GM19324 (cell line): Measurements from ENCODE around the gene ODF4.
"Not testable (repeated sequence)": the region's sequence is repeated elsewhere in the genome, so short reads cannot be mapped to it uniquely, and the experiment has no call there.

Experiments
- ATAC-seq: cut with Tn5 transposase; IDR thresholded peaks from one replicate; pipeline ENCODE4 v1.9.1; 2021; ENCODE audit warnings: mild to moderate bottlenecking, moderate library complexity; ENCODE audit not compliant: unreplicated experiment, low FRiP score

The ODF4 gene

DNA sequence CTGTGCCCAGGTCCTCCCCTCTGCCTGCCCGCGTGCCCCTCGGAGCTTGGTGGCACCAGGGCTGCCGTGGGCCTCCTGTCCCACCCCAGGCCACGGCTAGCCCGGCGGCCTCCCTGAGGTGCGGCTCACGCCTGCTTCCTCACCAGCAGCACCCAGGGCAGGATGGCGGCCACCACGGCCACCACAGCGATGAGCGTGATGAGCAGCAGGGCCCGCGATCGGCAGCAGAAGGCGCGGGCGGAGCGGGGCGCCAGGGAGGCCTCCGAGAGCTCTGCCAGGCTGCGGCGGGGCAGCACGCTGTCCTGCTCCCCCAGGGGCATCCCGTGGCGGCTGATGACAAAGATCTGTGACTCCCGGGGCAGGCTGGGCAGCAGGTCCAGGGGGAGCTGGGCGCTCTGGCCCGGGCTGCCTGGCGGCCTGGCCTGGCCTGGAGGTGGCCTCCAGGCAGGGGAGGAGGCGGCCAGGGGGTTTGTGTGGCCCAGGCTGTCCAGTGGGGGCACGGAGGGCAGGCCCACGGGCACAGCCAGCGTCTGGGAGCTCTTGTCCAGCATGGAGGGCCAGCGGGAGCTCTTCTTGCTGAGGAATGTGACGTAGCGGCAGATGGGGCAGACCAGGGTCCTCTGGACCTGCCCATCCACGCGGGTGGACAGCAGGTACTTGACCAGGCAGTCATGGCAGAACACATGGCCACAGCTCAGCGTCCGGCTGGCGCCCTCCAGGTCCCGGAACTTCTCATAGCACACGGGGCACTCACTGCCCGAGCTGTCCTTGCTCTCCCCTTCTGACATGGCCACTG lies 53.2 kb downstream of the ODF4 start:
- ATAC-seq, result no peak

- ATAC-seq, result no peak
Observed at GRCh38 chr17:8393470-8394231, 54.0 kb downstream of the ODF4 start.

DNA sequence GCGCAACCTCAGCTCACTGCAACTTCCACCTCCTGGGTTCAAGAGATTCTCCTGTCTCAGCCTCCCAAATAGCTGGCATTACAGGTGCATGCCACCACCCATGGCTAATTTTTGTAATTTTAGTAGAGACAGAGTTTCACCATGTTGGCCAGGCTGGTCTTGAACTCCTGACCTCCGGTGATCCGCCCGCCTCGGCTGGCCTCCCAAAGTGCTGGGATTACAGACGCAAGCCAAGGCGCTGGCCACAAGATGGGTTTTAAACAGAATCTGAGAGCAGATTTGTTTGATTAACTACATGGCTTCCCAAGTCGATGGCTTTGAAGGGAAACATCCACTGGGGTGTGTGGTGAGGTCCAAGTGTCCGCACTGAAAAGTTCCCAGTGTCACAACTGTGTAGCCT lies 54.9 kb downstream of the ODF4 start:
- ATAC-seq, result not testable (repeated sequence)
